ENCODE data around the gene URI1. TPM values are rescaled to one million over a fixed set of nuclear protein-coding genes. Genes with fewer than 3 reads are reported as not detected.

URI1 gene
- total and polyA plus RNA-seq, 2 experiments from 2014 or later: 16.2 to 58.1 TPM

GRCh38 chr19:29917911-29918310 lies 24.1 kb upstream of the URI1 start:
- H3K36me3 ChIP-seq (ENCODE audit: low read depth): no peaks in the 10 kb centered on the region
- H3K79me2 ChIP-seq (ENCODE audit: insufficient read depth): no peaks in the 10 kb centered on the region
- H2AFZ ChIP-seq: no peak overlapping the region
- no peaks in the 10 kb centered on the region for H3K27me3 ChIP-seq (replicated peaks; ENCODE audit: insufficient read depth)
- H3K9me2 ChIP-seq (ENCODE audit: insufficient read depth): no peaks in the 10 kb centered on the region
- H4K20me1 ChIP-seq (ENCODE audit: insufficient read depth): no peaks in the 10 kb centered on the region
- no peak overlapping the region for H3K4me2 ChIP-seq (ENCODE audit: unreplicated experiment)
- no peak overlapping the region for H3K9ac ChIP-seq
- no peak overlapping the region for H3K27ac ChIP-seq
- no peaks in the 10 kb centered on the region for H3K4me1 ChIP-seq (ENCODE audit: insufficient read depth)
- in situ Hi-C loops (cut with MboI): no loop called here
- TF ChIP-seq EZH2phosphoT487 (IDR thresholded peaks at IDR 0.05; ENCODE audit: insufficient read depth, low read depth): no peak
- TF ChIP-seq EZH2 (IDR thresholded peaks at IDR 0.05; ENCODE audit: insufficient read depth, poor library complexity, severe bottlenecking): no peak
- no peak for DNase-seq
- no peaks in the 10 kb centered on the region for H3K9me3 ChIP-seq (ENCODE audit: low read depth)
- H3K4me3 ChIP-seq: no peak overlapping the region
- no peaks in the 10 kb centered on the region for H3F3A ChIP-seq (ENCODE audit: insufficient read depth)
- WGBS, 2 experiments (ENCODE audit: low coverage in 1 of 2, low lambda C conversion rate in 2 of 2, missing lambda C conversion rate in 2 of 2): 39 to 47% methylated on average over 7 of the region's 7 CpGs

GRCh38 chr19:29918891-29919290 lies 23.1 kb upstream of the URI1 start:
- H4K20me1 ChIP-seq (ENCODE audit: insufficient read depth): no peaks in the 10 kb centered on the region
- H3K27ac ChIP-seq: no peak overlapping the region
- H3K4me1 ChIP-seq (ENCODE audit: insufficient read depth): no peaks in the 10 kb centered on the region
- H3K4me3 ChIP-seq: no peak overlapping the region
- in situ Hi-C loops (cut with MboI): no loop called here
- no peaks in the 10 kb centered on the region for H3K9me3 ChIP-seq (ENCODE audit: low read depth)
- no peaks in the 10 kb centered on the region for H3K9me2 ChIP-seq (ENCODE audit: insufficient read depth)
- TF ChIP-seq EZH2phosphoT487 (IDR thresholded peaks at IDR 0.05; ENCODE audit: insufficient read depth, low read depth): no peak
- no peak for TF ChIP-seq EZH2 (IDR thresholded peaks at IDR 0.05; ENCODE audit: insufficient read depth, poor library complexity, severe bottlenecking)
- 56 to 67% methylated on average over 6 of the region's 6 CpGs for WGBS, 2 experiments (ENCODE audit: low coverage in 1 of 2, low lambda C conversion rate in 2 of 2, missing lambda C conversion rate in 2 of 2)
- H3K79me2 ChIP-seq (ENCODE audit: insufficient read depth): no peaks in the 10 kb centered on the region
- H3K4me2 ChIP-seq (ENCODE audit: unreplicated experiment): no peak overlapping the region
- H3K27me3 ChIP-seq (replicated peaks; ENCODE audit: insufficient read depth): no peaks in the 10 kb centered on the region
- no peaks in the 10 kb centered on the region for H3F3A ChIP-seq (ENCODE audit: insufficient read depth)
- H3K36me3 ChIP-seq (ENCODE audit: low read depth): no peaks in the 10 kb centered on the region
- DNase-seq: no peak
- no peak overlapping the region for H2AFZ ChIP-seq
- H3K9ac ChIP-seq: no peak overlapping the region

- Histone ChIP-seq H4K20me1 (ENCODE audit: insufficient read depth) (no peaks in the 10 kb centered on the region), H3K27me3 (replicated peaks; ENCODE audit: insufficient read depth) (no peaks in the 10 kb centered on the region), H3F3A (ENCODE audit: insufficient read depth) (no peaks in the 10 kb centered on the region), H3K4me3 (no peak overlapping the region), H3K36me3 (ENCODE audit: low read depth) (no peaks in the 10 kb centered on the region), H3K9me3 (ENCODE audit: low read depth) (no peaks in the 10 kb centered on the region), H3K27ac (no peak overlapping the region), H3K9ac (no peak overlapping the region), H3K79me2 (ENCODE audit: insufficient read depth) (no peaks in the 10 kb centered on the region), H3K4me2 (ENCODE audit: unreplicated experiment) (no peak overlapping the region), H3K4me1 (ENCODE audit: insufficient read depth) (no peaks in the 10 kb centered on the region), H3K9me2 (ENCODE audit: insufficient read depth) (no peaks in the 10 kb centered on the region), H2AFZ (no peak overlapping the region)
- WGBS, 2 experiments (ENCODE audit: low coverage in 1 of 2, low lambda C conversion rate in 2 of 2, missing lambda C conversion rate in 2 of 2): 73 to 75% methylated on average over 4 of the region's 4 CpGs
- in situ Hi-C loops (cut with MboI): no loop called here
- TF ChIP-seq EZH2phosphoT487 (IDR thresholded peaks at IDR 0.05; ENCODE audit: insufficient read depth, low read depth) (no peak), EZH2 (IDR thresholded peaks at IDR 0.05; ENCODE audit: insufficient read depth, poor library complexity, severe bottlenecking) (no peak)
- DNase-seq: no peak
Measured at GRCh38 chr19:29922972-29923371, 19.1 kb upstream of the URI1 start.

- H3K27ac ChIP-seq: no peak overlapping the region
- no peak overlapping the region for H3K4me3 ChIP-seq
- no peaks in the 10 kb centered on the region for H4K20me1 ChIP-seq (ENCODE audit: insufficient read depth)
- no peak for DNase-seq
- no peak overlapping the region for H3K9ac ChIP-seq
- 26 to 27% methylated on average over 4 of the region's 4 CpGs for WGBS, 2 experiments (ENCODE audit: low coverage in 1 of 2, low lambda C conversion rate in 2 of 2, missing lambda C conversion rate in 2 of 2)
- TF ChIP-seq EZH2phosphoT487 (IDR thresholded peaks at IDR 0.05; ENCODE audit: insufficient read depth, low read depth) (no peak), EZH2 (IDR thresholded peaks at IDR 0.05; ENCODE audit: insufficient read depth, poor library complexity, severe bottlenecking) (no peak)
- H2AFZ ChIP-seq: no peak overlapping the region
- no peaks in the 10 kb centered on the region for H3F3A ChIP-seq (ENCODE audit: insufficient read depth)
- H3K4me2 ChIP-seq (ENCODE audit: unreplicated experiment): no peak overlapping the region
- no peaks in the 10 kb centered on the region for H3K36me3 ChIP-seq (ENCODE audit: low read depth)
- in situ Hi-C loops (cut with MboI): no loop called here
- H3K27me3 ChIP-seq (replicated peaks; ENCODE audit: insufficient read depth): peaks cover 2% of the 10 kb centered on the region; the same call in 1 of the 2 replicates
- no peaks in the 10 kb centered on the region for H3K9me2 ChIP-seq (ENCODE audit: insufficient read depth)
- no peaks in the 10 kb centered on the region for H3K79me2 ChIP-seq (ENCODE audit: insufficient read depth)
- no peaks in the 10 kb centered on the region for H3K4me1 ChIP-seq (ENCODE audit: insufficient read depth)
- no peaks in the 10 kb centered on the region for H3K9me3 ChIP-seq (ENCODE audit: low read depth)
Measured at GRCh38 chr19:29923653-29924052, 18.4 kb upstream of the URI1 start.

GRCh38 chr19:29926031-29926430 lies 16.0 kb upstream of the URI1 start:
- DNase-seq: no peak
- no peak overlapping the region for H3K27ac ChIP-seq
- no peaks in the 10 kb centered on the region for H3K4me1 ChIP-seq (ENCODE audit: insufficient read depth)
- peaks cover 3% of the 10 kb centered on the region; the same call in 1 of the 2 replicates for H3K27me3 ChIP-seq (replicated peaks; ENCODE audit: insufficient read depth)
- no peaks in the 10 kb centered on the region for H3F3A ChIP-seq (ENCODE audit: insufficient read depth)
- H4K20me1 ChIP-seq (ENCODE audit: insufficient read depth): no peaks in the 10 kb centered on the region
- no peak overlapping the region for H3K4me2 ChIP-seq (ENCODE audit: unreplicated experiment)
- H3K9ac ChIP-seq: no peak overlapping the region
- no peaks in the 10 kb centered on the region for H3K9me3 ChIP-seq (ENCODE audit: low read depth)
- 32% methylated on average over 1 of the region's 1 CpG; no CpG with 5 or more reads in 1 of the 2 experiments for WGBS, 2 experiments (ENCODE audit: low coverage in 1 of 2, low lambda C conversion rate in 2 of 2, missing lambda C conversion rate in 2 of 2)
- no peaks in the 10 kb centered on the region for H3K79me2 ChIP-seq (ENCODE audit: insufficient read depth)
- no peak for TF ChIP-seq EZH2 (IDR thresholded peaks at IDR 0.05; ENCODE audit: insufficient read depth, poor library complexity, severe bottlenecking)
- no peak for TF ChIP-seq EZH2phosphoT487 (IDR thresholded peaks at IDR 0.05; ENCODE audit: insufficient read depth, low read depth)
- H3K36me3 ChIP-seq (ENCODE audit: low read depth): no peaks in the 10 kb centered on the region
- in situ Hi-C loops (cut with MboI): no loop called here
- no peak overlapping the region for H2AFZ ChIP-seq
- no peak overlapping the region for H3K4me3 ChIP-seq
- no peaks in the 10 kb centered on the region for H3K9me2 ChIP-seq (ENCODE audit: insufficient read depth)

Measured in GM23248 (cell line).